ENCODE results near the gene SMARCA4. TPM values are rescaled to one million over a fixed set of nuclear protein-coding genes. Genes with fewer than 3 reads are reported as not detected.
"Not testable (repeated sequence)": the region's sequence is repeated elsewhere in the genome, so short reads cannot be mapped to it uniquely, and the experiment has no call there.

SMARCA4 gene
- total RNA-seq, 1 donor from 2014 or later: 274 TPM

- no peak overlapping the region for H3K27ac Mint-ChIP-seq
- DNase-seq (ENCODE audit: low spot score in 2 of 2, unreplicated experiment in 2 of 2): no peak
- peaks cover 4% of the 10 kb centered on the region for H3K9me3 Mint-ChIP-seq
- no peaks in the 10 kb centered on the region for H3K27me3 Mint-ChIP-seq (ENCODE audit: low read depth)
- H3K4me1 Mint-ChIP-seq: no peaks in the 10 kb centered on the region
- no peak overlapping the region for H3K4me3 Mint-ChIP-seq
- no peak for TF ChIP-seq CTCF (IDR thresholded peaks at IDR 0.05; ENCODE audit: unreplicated experiment)
- peaks cover 27% of the 10 kb centered on the region for H3K36me3 Mint-ChIP-seq
Measured at GRCh38 chr19:11069561-11069960, 108.7 kb downstream of the SMARCA4 start.

- Mint-ChIP-seq H3K27me3 (ENCODE audit: low read depth) (no peaks in the 10 kb centered on the region), H3K36me3 (peaks cover 22% of the 10 kb centered on the region), H3K9me3 (peaks cover 4% of the 10 kb centered on the region), H3K27ac (no peak overlapping the region), H3K4me1 (no peaks in the 10 kb centered on the region), H3K4me3 (no peak overlapping the region)
- DNase-seq (ENCODE audit: low spot score in 2 of 2, unreplicated experiment in 2 of 2): no peak
- no peak for TF ChIP-seq CTCF (IDR thresholded peaks at IDR 0.05; ENCODE audit: unreplicated experiment)
Measured at GRCh38 chr19:11070123-11070522, 109.3 kb downstream of the SMARCA4 start.

GRCh38 chr19:11073568-11073967 is 112.7 kb downstream of the SMARCA4 start:
- no peak overlapping the region for H3K27ac Mint-ChIP-seq
- DNase-seq (ENCODE audit: low spot score in 2 of 2, unreplicated experiment in 2 of 2): no peak
- H3K36me3 Mint-ChIP-seq: peaks cover 5% of the 10 kb centered on the region
- peaks cover 2% of the 10 kb centered on the region for H3K4me1 Mint-ChIP-seq
- H3K9me3 Mint-ChIP-seq: no peaks in the 10 kb centered on the region
- no peak overlapping the region for H3K4me3 Mint-ChIP-seq
- H3K27me3 Mint-ChIP-seq (ENCODE audit: low read depth): no peaks in the 10 kb centered on the region
- no peak for TF ChIP-seq CTCF (IDR thresholded peaks at IDR 0.05; ENCODE audit: unreplicated experiment)

- H3K27ac Mint-ChIP-seq; H3K36me3 Mint-ChIP-seq; H3K4me1 Mint-ChIP-seq; H3K4me3 Mint-ChIP-seq; H3K27me3 Mint-ChIP-seq (ENCODE audit: low read depth); H3K9me3 Mint-ChIP-seq; DNase-seq (ENCODE audit: low spot score in 2 of 2, unreplicated experiment in 2 of 2): not testable (repeated sequence)
Measured at GRCh38 chr19:11076792-11077191, 116.0 kb downstream of the SMARCA4 start.

- Mint-ChIP-seq H3K4me1 (peaks cover 3% of the 10 kb centered on the region), H3K27me3 (ENCODE audit: low read depth) (no peaks in the 10 kb centered on the region), H3K27ac (no peak overlapping the region), H3K4me3 (no peak overlapping the region), H3K36me3 (peaks cover 6% of the 10 kb centered on the region), H3K9me3 (no peaks in the 10 kb centered on the region)
- DNase-seq (ENCODE audit: low spot score in 2 of 2, unreplicated experiment in 2 of 2): no peak
- TF ChIP-seq CTCF (IDR thresholded peaks at IDR 0.05; ENCODE audit: unreplicated experiment): no peak
Measured at GRCh38 chr19:11078893-11079292, 118.1 kb downstream of the SMARCA4 start.

- H3K4me1 Mint-ChIP-seq: peaks cover 6% of the 10 kb centered on the region
- H3K27ac Mint-ChIP-seq: no peak overlapping the region
- peaks cover 6% of the 10 kb centered on the region for H3K36me3 Mint-ChIP-seq
- DNase-seq (ENCODE audit: low spot score in 2 of 2, unreplicated experiment in 2 of 2): no peak
- no peak overlapping the region for H3K4me3 Mint-ChIP-seq
- TF ChIP-seq CTCF (IDR thresholded peaks at IDR 0.05; ENCODE audit: unreplicated experiment): no peak
- no peaks in the 10 kb centered on the region for H3K27me3 Mint-ChIP-seq (ENCODE audit: low read depth)
- no peaks in the 10 kb centered on the region for H3K9me3 Mint-ChIP-seq
Measured at GRCh38 chr19:11079999-11080398, 119.2 kb downstream of the SMARCA4 start.

Measured in mesothelial cell of epicardium (in vitro differentiated cells).